NCI-H526 (cell line): ENCODE data around the gene MGME1.
A peak's percentile ranks its signal among the peaks of the same experiment; 100 is the strongest.

ENCODE experiments used
- DNase-seq, 2 experiments: peaks; one replicate each; lab custom pipeline; 2025; lab: John Stamatoyannopoulos, UW

The MGME1 gene, protein sequence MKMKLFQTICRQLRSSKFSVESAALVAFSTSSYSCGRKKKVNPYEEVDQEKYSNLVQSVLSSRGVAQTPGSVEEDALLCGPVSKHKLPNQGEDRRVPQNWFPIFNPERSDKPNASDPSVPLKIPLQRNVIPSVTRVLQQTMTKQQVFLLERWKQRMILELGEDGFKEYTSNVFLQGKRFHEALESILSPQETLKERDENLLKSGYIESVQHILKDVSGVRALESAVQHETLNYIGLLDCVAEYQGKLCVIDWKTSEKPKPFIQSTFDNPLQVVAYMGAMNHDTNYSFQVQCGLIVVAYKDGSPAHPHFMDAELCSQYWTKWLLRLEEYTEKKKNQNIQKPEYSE

DNA sequence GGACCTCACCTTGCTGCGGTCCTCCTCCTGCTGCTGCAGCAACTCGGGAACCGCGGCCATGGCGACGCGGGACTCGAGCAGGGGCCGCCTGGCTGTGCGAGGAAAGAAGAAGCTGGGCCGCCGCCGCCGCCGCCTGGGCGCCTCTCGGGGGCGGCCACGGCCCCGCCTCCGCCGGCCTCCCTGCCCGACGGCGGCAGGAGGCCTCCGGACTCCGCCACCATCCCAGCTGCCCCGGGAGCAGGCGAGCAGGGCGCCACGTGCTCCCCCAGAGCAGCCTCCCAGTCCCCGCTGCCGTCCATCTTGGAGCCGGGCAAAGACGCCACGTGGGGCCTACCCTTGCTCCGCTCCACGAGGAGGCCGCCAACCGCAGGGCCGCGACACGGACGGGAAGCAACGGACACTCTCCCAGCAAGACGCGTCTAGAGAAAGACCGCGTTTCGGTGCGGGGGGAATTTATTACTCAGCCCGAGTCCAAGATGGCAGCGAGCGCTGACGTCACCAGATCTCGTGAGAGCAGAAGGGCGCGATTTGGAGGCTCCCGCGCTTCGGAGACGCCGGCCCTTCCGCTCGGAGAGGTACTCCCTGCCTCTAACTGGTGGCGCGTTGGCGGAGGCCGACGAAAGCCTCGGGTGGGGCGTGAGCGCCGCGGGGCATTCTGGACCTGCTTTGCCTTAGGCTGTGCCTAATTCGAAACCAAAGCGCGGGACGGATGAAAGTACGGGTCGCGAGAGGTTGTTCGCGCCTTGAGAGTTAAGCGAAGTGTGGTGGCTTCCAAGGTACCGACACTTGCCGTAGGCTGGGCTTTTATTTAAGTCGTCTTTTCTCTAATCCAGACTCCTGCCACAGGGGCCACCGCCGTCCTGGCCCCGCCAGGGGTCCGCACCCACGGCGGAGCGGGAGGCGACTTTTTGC, at the start of gene MGME1, which contains the start of gene SNX5:
Gene MGME1 (plus strand): TSS at position 653 of the 912 bp plus-strand sequence. CDS start 842 bp downstream, outside the sequence.
Gene SNX5 (minus strand): TSS at position 429 of the 912 bp plus-strand sequence. CDS start 369 bp downstream, at position 60.
- peak; percentile 98 to 100 for DNase-seq

- no peak for DNase-seq
Observed at GRCh38 chr20:17919149-17919548, 49.7 kb upstream of the MGME1 start.

DNA sequence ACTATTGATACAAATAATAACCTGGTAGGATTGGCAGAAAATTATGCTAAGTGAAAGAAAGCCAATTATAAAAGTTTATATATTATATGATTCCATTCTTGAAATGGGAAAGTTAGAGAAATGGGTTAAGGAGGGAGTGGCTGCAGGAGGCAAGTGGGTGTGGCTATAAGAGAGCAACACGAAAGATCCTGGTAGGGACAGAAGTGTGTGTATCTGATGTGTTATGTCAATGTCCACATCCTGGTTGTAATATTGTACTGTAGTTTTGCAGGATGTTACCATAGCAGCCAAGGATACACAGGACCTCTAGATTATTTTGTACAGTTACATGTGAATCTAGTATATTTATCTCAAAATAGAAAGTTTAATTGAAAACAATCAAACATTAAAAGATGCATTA, 47.0 kb upstream of the MGME1 start:
- no peak for DNase-seq

DNA sequence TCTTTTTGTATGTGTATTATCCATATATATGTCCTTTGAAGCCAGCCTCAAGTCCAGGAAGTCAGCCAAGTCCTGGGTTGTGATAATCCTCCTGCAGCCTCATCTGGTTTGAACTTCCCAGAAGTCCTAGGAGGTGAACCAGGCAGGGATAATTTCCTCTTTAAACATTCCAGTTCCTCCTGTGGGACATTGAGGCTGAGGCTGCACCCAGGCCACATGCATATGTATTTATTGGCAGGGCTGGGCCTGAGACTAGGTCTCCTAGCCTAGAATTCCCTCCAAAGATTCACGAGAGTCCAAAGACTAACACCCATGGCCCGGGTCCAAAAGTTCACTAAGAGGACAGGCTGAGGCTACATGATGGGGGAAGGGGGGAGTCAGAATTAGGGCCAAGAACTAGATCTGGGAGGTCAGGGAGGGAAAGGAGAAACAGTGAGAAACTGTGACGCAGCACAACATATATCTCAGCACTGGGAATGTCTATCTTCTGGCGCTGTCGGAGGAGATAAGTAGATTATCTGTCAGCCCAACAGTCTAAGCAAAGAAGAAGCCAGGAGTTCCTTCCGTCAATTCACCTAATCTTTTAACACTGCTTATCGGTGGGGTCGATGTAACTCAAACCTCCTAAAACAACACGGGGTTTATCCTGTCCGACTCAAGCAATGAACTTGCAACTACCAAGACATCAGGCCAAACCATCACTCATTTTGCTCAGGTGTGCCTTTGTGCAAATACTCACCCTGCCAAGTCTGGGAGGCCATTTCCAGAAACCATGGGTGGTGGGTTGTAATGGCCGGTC, 43.5 kb upstream of the MGME1 start:
- no peak for DNase-seq

GRCh38 chr20:17925940-17926300, 42.9 kb upstream of the MGME1 start:
- DNase-seq, result no peak

DNA sequence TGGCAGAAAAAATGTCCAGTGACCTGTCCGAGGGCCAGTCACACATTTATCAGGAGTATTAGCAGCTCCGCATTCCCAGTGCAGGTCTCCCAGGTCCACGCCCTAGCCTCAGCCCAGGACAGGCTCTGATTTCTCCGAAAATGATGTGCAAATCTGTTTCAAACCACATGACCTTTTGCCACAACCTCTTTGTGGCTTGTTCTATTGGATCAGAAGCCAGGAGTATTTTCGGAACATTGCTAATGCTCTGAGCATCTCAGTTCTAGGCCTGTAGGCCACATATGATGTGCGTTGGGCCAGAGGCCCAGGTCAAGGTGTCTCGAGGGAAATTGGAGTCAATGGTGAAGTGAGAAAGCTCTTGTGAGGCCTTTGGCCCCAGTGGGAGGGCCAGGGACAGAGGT, 40.6 kb upstream of the MGME1 start:
- DNase-seq, result no peak

- peak in 1 of 2 experiments; percentile 29 for DNase-seq
Observed at GRCh38 chr20:17928633-17929311, 40.0 kb upstream of the MGME1 start.

DNA sequence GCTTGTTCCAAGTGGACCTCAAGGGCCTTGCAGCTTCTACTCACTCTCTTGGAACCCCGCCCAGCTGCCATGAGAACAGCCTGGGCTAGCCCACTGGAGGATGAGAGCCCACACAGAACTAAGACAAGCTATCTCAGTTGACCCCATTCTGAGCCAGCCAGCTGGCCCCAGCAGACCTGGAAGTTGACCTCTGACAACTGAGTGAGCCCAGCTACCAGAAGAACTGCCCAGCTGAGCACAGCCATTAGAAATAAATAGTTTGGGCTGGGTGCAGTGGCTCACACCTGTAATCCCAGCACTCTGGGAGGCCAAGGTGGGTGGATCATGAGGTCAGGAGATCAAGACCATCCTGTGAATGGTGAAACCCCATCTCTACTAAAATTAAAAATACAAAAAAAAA, 37.3 kb upstream of the MGME1 start:
- DNase-seq, result no peak

- no peak for DNase-seq
Observed at GRCh38 chr20:17932396-17932795, 36.4 kb upstream of the MGME1 start.

- no peak for DNase-seq
Observed at GRCh38 chr20:17933121-17933520, 35.7 kb upstream of the MGME1 start.

DNA sequence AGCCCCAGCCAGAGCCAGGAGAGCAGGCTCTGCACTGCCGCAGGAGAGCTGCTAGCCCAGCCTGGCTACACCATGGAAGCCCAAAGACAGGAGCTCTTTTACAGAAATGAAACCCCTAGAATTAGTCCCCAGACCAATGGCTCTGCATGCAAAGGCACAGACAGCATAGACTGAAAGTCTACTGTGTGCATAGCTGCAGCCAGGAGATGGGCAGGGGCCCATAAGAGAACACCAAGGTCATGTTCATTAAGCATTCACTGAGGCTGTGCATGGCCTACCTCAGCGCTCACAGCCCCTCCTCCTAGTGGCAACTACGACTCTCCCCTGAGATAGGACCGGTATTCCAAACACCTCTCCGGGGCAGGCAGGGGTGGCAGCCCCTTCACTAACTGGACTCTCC, 35.1 kb upstream of the MGME1 start:
- DNase-seq, result no peak

GRCh38 chr20:17934141-17934862, 34.5 kb upstream of the MGME1 start:
- DNase-seq, result no peak

GRCh38 chr20:17935186-17935585, 33.6 kb upstream of the MGME1 start:
- DNase-seq, result no peak

GRCh38 chr20:17935761-17936160, 33.1 kb upstream of the MGME1 start:
- no peak for DNase-seq

- DNase-seq, result no peak
Observed at GRCh38 chr20:17936286-17936760, 32.5 kb upstream of the MGME1 start.

DNA sequence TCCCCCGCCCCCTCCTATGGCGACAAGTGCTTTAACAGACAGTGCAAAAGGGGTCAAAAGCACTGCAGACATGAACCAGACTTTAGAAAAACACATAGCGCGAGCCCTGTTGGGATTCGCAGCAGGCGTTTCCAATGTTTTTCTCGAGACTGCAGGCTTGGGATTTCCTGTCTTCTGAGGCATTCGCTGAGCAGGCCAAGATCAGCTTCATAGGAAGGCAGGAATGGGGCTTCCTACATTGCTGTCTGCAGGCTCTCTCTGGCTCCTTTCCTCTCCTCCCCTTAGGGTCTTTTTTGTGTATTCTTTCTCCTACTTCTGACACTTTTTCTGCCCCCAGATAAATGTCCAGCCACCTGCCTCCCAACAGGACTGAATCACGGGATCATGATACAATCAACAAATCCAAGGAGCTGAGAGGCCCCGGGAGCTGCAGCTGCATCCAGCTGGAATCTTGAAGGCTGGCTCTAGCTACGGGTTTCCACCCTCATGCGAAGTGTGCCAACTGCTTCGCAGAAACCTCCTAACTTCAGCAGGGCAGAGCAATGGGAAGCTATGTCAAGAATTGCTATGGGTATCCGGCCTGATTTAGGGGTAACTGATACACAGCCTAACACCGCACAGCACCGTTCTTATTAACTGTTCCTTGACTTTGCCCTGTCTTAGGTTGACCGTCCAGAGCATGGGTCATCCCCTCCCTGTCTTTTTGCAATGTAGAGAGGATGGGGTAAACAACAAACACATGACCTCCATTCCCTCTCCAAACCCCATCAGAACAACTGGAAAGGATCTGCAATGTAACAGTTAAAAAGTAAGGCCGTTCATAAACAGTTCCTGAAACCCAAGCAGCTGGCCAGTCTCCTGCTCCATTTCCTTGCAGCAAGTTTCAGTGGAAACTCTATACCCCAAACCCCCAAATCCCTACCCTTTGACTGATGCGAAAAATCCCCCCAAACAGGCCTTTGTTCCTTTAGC, 31.8 kb upstream of the MGME1 start:
- DNase-seq, result no peak

GRCh38 chr20:17938871-17939619, 29.8 kb upstream of the MGME1 start:
- DNase-seq, result peak; percentile 38 to 85

DNA sequence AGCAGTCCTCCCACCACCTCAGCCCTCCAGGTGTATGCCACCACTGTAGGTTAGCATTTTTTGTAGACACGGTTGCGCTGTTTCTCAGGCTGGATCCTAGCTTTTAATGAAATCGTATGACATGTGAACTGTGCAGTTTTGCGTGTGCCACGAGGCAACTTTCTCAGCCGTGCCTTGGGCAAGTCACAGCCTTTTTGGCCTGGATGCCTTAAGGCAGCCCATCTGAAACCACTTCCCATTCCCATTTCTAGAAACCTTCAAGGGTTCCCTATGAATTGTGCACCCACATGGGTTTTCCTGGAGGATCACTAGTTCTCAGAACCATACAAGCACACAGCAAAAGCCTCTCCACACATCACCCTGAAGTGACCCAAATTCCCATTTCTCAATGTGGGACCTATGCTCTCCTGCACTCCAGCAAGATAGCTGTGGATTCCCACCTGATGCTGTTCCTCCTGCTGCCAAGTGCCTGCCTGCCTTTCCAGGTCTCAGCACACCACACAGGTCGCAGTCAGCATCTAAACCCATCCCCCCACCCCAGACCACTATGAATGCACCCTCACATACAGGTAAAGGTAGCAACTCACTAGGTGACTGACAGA, 29.1 kb upstream of the MGME1 start:
- peak in 1 of 2 experiments; percentile 31 for DNase-seq
